Psoas muscle (tissue), 8 donors: ENCODE measurements around the gene TAS2R31. TPM values are rescaled to one million over a fixed set of nuclear protein-coding genes. Genes with fewer than 3 reads are reported as not detected.
"Not testable (repeated sequence)": the region's sequence is repeated elsewhere in the genome, so short reads cannot be mapped to it uniquely, and the experiment has no call there.

ENCODE experiments used
- ATAC-seq, 4 donors: fragments of 200-7000 bp; cut with Tn5 transposase; one replicate each; pipeline ENCODE4 v1.9.1; 2020; ENCODE audit warnings: moderate library complexity in 3 of 4, mild to moderate bottlenecking in 2 of 4
- DNase-seq, 2 donors: peaks; one replicate each; pipeline ENCODE4 v3.0.0-alpha.2; 2020
- H3K27ac ChIP-seq: fragments of 200-600 bp; one replicate; pipeline ENCODE4 v1.8.0; 2022
- H3K27me3 ChIP-seq, 3 donors: fragments of 200-600 bp in 1 of 3; one replicate each; pipeline versions ENCODE4 v1.6.1 to v1.8.0; 2013 to 2022; ENCODE audit warnings: low read length in 2 of 3, mild to moderate bottlenecking in 2 of 3, moderate library complexity in 1 of 3; ENCODE audit not compliant: insufficient read depth in 3 of 3
- H3K36me3 ChIP-seq, 2 donors: fragments of 200-600 bp in 1 of 2; one replicate each; pipeline versions ENCODE4 v1.6.1 to v1.8.0; 2013 to 2022; ENCODE audit warnings: low read depth in 1 of 2, mild to moderate bottlenecking in 1 of 2, moderate library complexity in 1 of 2; ENCODE audit not compliant: insufficient read depth in 1 of 2
- H3K4me1 ChIP-seq: fragments of 200-600 bp; one replicate; pipeline ENCODE4 v1.8.0; 2022
- H3K4me3 ChIP-seq: fragments of 200-600 bp; one replicate; pipeline ENCODE4 v1.8.0; 2022; ENCODE audit warnings: mild to moderate bottlenecking
- H3K9me3 ChIP-seq: fragments of 200-600 bp; one replicate; pipeline ENCODE4 v1.8.0; 2022
- WGBS, 3 donors: extraction: QIAGEN DNeasy Blood & Tissue Kit; methylation state at CpG; one replicate each; pipeline versions ENCODE4 v1.1.6 to v1.1.7; 2013; 5-methylcytosine and 5-hydroxymethylcytosine counted together
- intact Hi-C, 2 donors: fragments of 100-400 bp; cut with DNase I; formaldehyde crosslinking; loops; one replicate each; pipeline versions ENCODE4 v1.11.0 to v1.14.2; 2022
- polyA plus RNA-seq, 3 donors: library from polyadenylated mRNA; stranded (reverse); fragments of 200-250 nt; gene quantifications; one replicate each; pipeline ENCODE4 v1.2.3, GENCODE V29; 2013
- total RNA-seq, 4 donors: library from RNA; stranded (reverse); fragmentation: NEBNext Ultra II Directional in 2 of 4; extraction: Animal tissue kit (Norgen Biotek cat#: 25700) in 2 of 4; gene quantifications; one replicate each; pipeline versions ENCODE4 v1.2.1 to v1.2.4, GENCODE V29; 2021 to 2023
- TF ChIP-seq, protein P1 (sequence below): fragments of 200-600 bp; IDR thresholded peaks from one replicate; pipeline ENCODE4 v1.8.0; 2022; ENCODE audit warnings: antibody characterized with exemption
- donor health status: healthy with polysubstance abuse.
- donor health status: DM: no; HTN: no; CAD: no; lungs with moderate emphysema.
- donor health status: Bipolar disorder and iron deficiency.
- donor health status: healthy.
- donor health status: DM: yes; HTN: yes; CAD: no.
- donor health status: DM: no; HTN: no; CAD: no.
- donor health status: DM: no; HTN: no; CAD: no.
- donor health status: DM: yes; HTN: yes; CAD: no.

TAS2R31 gene
- total and polyA plus RNA-seq, 7 donors: 0.13 to 0.81 (median 0.34) TPM

GRCh38 chr12:11055306-11055705, 24.1 kb upstream of the TAS2R31 start:
- H3K36me3 ChIP-seq: no peaks in the 10 kb centered on the region
- H3K27me3 ChIP-seq: no peaks in the 10 kb centered on the region
- ATAC-seq: no peak
- H3K4me1 ChIP-seq: no peaks in the 10 kb centered on the region
- TF ChIP-seq, protein P1, sequence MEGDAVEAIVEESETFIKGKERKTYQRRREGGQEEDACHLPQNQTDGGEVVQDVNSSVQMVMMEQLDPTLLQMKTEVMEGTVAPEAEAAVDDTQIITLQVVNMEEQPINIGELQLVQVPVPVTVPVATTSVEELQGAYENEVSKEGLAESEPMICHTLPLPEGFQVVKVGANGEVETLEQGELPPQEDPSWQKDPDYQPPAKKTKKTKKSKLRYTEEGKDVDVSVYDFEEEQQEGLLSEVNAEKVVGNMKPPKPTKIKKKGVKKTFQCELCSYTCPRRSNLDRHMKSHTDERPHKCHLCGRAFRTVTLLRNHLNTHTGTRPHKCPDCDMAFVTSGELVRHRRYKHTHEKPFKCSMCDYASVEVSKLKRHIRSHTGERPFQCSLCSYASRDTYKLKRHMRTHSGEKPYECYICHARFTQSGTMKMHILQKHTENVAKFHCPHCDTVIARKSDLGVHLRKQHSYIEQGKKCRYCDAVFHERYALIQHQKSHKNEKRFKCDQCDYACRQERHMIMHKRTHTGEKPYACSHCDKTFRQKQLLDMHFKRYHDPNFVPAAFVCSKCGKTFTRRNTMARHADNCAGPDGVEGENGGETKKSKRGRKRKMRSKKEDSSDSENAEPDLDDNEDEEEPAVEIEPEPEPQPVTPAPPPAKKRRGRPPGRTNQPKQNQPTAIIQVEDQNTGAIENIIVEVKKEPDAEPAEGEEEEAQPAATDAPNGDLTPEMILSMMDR: no peak
- intact Hi-C loops: no loop called here
- no peak for DNase-seq
- H3K9me3 ChIP-seq: peaks cover 8% of the 10 kb centered on the region
- WGBS, 3 donors: 93 to 96% (median 95%) methylated on average over 2 of the region's 2 CpGs
- H3K4me3 ChIP-seq: no peak overlapping the region
- H3K27ac ChIP-seq: no peak overlapping the region

GRCh38 chr12:11049806-11050531, 18.8 kb upstream of the TAS2R31 start:
- intact Hi-C loops, H3K27me3 ChIP-seq, H3K4me3 ChIP-seq, ATAC-seq, DNase-seq, H3K4me1 ChIP-seq, H3K27ac ChIP-seq, H3K9me3 ChIP-seq: not testable (repeated sequence)
- WGBS, 3 donors: 95 to 96% (median 96%) methylated on average over 7 of the region's 7 CpGs
- peaks cover 0 to 18% of the 10 kb centered on the region in 2 donors for H3K36me3 ChIP-seq

GRCh38 chr12:11041366-11041765, 10.2 kb upstream of the TAS2R31 start:
- H3K27me3 ChIP-seq, H3K9me3 ChIP-seq, H3K4me3 ChIP-seq, intact Hi-C loops, H3K27ac ChIP-seq, ATAC-seq, H3K4me1 ChIP-seq, DNase-seq: not testable (repeated sequence)
- peaks cover 0 to 15% of the 10 kb centered on the region in 2 donors for H3K36me3 ChIP-seq
- WGBS, 3 donors: 66 to 98% (median 73%) methylated on average over 2 of the region's 2 CpGs

DNA sequence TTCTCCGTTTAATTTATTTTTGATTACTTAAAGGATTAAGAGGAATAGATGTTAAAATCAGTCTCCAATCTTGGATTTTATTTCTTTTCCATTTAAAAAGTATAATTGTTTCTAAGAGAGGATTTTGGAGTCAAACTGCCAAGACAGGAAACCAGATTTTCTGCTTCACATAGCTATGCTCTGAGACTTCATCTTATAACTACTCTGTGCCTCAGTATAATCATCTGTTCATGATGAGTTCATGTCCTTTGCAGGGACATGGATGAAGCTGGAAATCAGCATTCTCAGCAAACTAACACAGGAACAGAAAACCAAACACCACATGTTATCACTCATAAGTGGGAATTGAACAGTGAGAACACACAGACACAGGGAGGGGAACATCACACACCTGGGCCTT, 9.0 kb upstream of the TAS2R31 start:
- Histone ChIP-seq H3K27ac (no peak overlapping the region), H3K36me3 (peaks cover 0 to 3% of the 10 kb centered on the region in 2 donors), H3K9me3 (no peaks in the 10 kb centered on the region), H3K4me3 (no peak overlapping the region), H3K27me3 (no peaks in the 10 kb centered on the region), H3K4me1 (no peaks in the 10 kb centered on the region)
- no peak for DNase-seq
- intact Hi-C loops: no loop called here
- 56 to 83% (median 68%) methylated on average over 1 of the region's 1 CpG for WGBS, 3 donors
- TF ChIP-seq, protein P1: no peak
- no peak for ATAC-seq

GRCh38 chr12:11039171-11039570, 8.0 kb upstream of the TAS2R31 start:
- intact Hi-C loops: loop anchor here in 1 of 2 donors (2.0 kb wide), 1 partner anchor 28 kb away; no protein-coding TSS in a partner anchor
- DNase-seq: no peak
- TF ChIP-seq, protein P1: no peak
- H3K36me3 ChIP-seq: no peaks in the 10 kb centered on the region
- no peak overlapping the region for H3K4me3 ChIP-seq
- no peaks in the 10 kb centered on the region for H3K27me3 ChIP-seq
- H3K4me1 ChIP-seq: no peaks in the 10 kb centered on the region
- 63 to 74% (median 73%) methylated on average over 3 of the region's 3 CpGs for WGBS, 3 donors
- no peak overlapping the region for H3K27ac ChIP-seq
- H3K9me3 ChIP-seq: no peaks in the 10 kb centered on the region
- ATAC-seq: no peak

- H3K4me3 ChIP-seq, H3K4me1 ChIP-seq, H3K27ac ChIP-seq, ATAC-seq, intact Hi-C loops, DNase-seq, H3K36me3 ChIP-seq, H3K9me3 ChIP-seq, H3K27me3 ChIP-seq: not testable (repeated sequence)
- 100% methylated on average over 1 of the region's 3 CpGs; no CpG with 5 or more reads in 2 of the 3 donors for WGBS, 3 donors
Observed at GRCh38 chr12:11033959-11034358, 2.8 kb upstream of the TAS2R31 start.
